Articular chondrocyte of knee joint (primary cell): ENCODE data around the gene PTRH1. TPM values are rescaled to one million over a fixed set of nuclear protein-coding genes. Genes with fewer than 3 reads are reported as not detected.

ENCODE experiments used
- total RNA-seq: library from RNA; depleted of rRNA; stranded (reverse); fragments of >200 nt; gene quantifications from 2 replicates; pipeline ENCODE4 v1.2.3, GENCODE V29; 2012

PTRH1 gene
- total RNA-seq, result 11.0 and 11.1 TPM in 2 replicates

GRCh38 chr9:127715470-127716337, at the start of gene PTRH1, which contains the start of gene TTC16:
PTRH1 (minus strand) TSS chr9:127715663; CDS start chr9:127715639, 24 bp downstream.
TTC16 (plus strand) TSS chr9:127716079; CDS start chr9:127716146, 67 bp downstream.

DNA sequence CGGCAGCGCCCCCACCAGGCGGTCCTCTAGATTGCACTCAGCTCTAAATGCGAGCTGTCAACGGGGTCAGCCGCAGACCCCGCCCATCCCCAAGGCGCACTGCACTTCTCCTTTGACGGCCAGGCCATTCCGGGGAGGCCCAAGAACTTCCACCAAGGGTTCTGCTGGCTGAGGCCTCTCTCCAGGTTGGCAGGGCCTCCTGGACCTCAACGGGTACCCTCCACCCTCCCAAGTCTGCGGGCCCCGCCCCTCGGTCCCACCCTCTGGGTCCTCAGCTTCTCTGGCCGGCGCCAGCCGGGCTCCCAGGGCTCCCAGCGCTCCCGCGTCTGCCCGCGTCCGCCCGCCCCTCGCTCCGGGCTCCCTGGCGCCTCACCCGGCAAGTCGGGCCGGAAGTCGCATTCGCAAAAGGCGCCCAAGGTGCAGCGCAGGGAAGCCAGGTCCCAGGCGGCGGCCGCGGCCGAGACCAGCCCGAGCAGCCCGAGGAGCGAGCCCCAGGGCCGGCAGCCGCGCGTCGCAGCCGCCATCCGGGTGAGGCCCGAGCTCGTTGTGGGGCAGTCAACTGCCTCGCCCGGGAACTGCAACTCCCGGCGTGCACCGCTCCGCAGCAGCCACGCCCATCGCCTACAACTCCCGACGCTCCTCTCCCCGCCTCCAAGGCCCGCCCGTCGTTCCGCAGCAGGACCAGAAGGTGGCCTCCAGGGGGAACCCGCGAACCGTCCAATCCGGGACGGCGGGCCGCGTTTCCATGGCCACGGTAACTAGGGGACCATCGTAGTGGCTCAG, 19.5 kb upstream of the PTRH1 start, which contains the start of gene TOR2A:
Gene TOR2A, minus strand, starts transcription at position 548 of the 783 bp plus-strand sequence. Its CDS starts 24 bp downstream, at position 524.

GRCh38 chr9:127706836-127707241, 8.6 kb downstream of the PTRH1 start, which contains the start of gene CFAP157:
CFAP157 (plus strand) TSS chr9:127706988; CDS start chr9:127707032, 44 bp downstream.

Other genes with a start within 250 kb of the PTRH1 start
- 20.9 and 35.1 TPM in 2 replicates for gene STXBP1, start 103.4 kb downstream of the PTRH1 start, total RNA-seq
- 0.13 TPM in 1 of 2 replicates, not detected in the other for gene CFAP157, start 8.7 kb downstream of the PTRH1 start, total RNA-seq
- under 0.01 TPM in 1 of 2 replicates, not detected in the other for gene TTC16, start 416 bp upstream of the PTRH1 start, total RNA-seq
- gene TOR2A, start 19.6 kb upstream of the PTRH1 start, total RNA-seq, result 2.5 and 2.9 TPM in 2 replicates
- gene SH2D3C, start 63.0 kb upstream of the PTRH1 start, total RNA-seq, result 0.32 and 0.52 TPM in 2 replicates
- 53.3 and 63.9 TPM in 2 replicates for gene CDK9, start 70.4 kb upstream of the PTRH1 start, total RNA-seq
- gene FPGS, start 87.2 kb upstream of the PTRH1 start, total RNA-seq, result 52.8 and 98.8 TPM in 2 replicates
- 52.6 and 61.7 TPM in 2 replicates for gene ENG, start 139.0 kb upstream of the PTRH1 start, total RNA-seq
- gene AK1, start 162.0 kb upstream of the PTRH1 start, total RNA-seq, result 152 and 156 TPM in 2 replicates
- 81.9 and 89.9 TPM in 2 replicates for gene ST6GALNAC6, start 183.9 kb upstream of the PTRH1 start, total RNA-seq
- 46.0 and 52.7 TPM in 2 replicates for gene ST6GALNAC4, start 201.4 kb upstream of the PTRH1 start, total RNA-seq
- gene PIP5KL1, start 215.1 kb upstream of the PTRH1 start, total RNA-seq, result 3.8 and 3.9 TPM in 2 replicates
- 11.3 and 11.4 TPM in 2 replicates for gene DPM2, start 222.2 kb upstream of the PTRH1 start, total RNA-seq